SH-SY5Y (cell line): Measurements from ENCODE around the gene WEE1.

Experiments
- GATA2 ChIP-seq: IDR thresholded peaks from 2 replicates; pipeline ENCODE4 v1.6.1; 2011; ENCODE audit warnings: mild to moderate bottlenecking, low read depth, low read length
- GATA3 ChIP-seq: IDR thresholded peaks from 2 replicates; pipeline ENCODE4 v1.6.1; 2011; ENCODE audit warnings: low read depth, mild to moderate bottlenecking, low read length, moderate library complexity

- no peak for TF ChIP-seq GATA2
- TF ChIP-seq GATA3: no peak
These were observed 39.8 kb downstream of the WEE1 start for GRCh38 chr11:9613118-9613829.
